Urothelium cell line (cell line): ENCODE measurements around the gene IL34.
A peak's percentile ranks its signal among the peaks of the same experiment; 100 is the strongest.
"Not testable (repeated sequence)": the region's sequence is repeated elsewhere in the genome, so short reads cannot be mapped to it uniquely, and the experiment has no call there.

Source experiments
- DNase-seq: peaks from one replicate; pipeline ENCODE4 v3.0.0; 2011; ENCODE audit warnings: low spot score, mixed read lengths
- FAIRE-seq: peaks from 2 replicates; lab custom pipeline; 2011; peaks lifted over from hg19 to GRCh38; lab: Jason Lieb, UNC

Gene IL34

DNA sequence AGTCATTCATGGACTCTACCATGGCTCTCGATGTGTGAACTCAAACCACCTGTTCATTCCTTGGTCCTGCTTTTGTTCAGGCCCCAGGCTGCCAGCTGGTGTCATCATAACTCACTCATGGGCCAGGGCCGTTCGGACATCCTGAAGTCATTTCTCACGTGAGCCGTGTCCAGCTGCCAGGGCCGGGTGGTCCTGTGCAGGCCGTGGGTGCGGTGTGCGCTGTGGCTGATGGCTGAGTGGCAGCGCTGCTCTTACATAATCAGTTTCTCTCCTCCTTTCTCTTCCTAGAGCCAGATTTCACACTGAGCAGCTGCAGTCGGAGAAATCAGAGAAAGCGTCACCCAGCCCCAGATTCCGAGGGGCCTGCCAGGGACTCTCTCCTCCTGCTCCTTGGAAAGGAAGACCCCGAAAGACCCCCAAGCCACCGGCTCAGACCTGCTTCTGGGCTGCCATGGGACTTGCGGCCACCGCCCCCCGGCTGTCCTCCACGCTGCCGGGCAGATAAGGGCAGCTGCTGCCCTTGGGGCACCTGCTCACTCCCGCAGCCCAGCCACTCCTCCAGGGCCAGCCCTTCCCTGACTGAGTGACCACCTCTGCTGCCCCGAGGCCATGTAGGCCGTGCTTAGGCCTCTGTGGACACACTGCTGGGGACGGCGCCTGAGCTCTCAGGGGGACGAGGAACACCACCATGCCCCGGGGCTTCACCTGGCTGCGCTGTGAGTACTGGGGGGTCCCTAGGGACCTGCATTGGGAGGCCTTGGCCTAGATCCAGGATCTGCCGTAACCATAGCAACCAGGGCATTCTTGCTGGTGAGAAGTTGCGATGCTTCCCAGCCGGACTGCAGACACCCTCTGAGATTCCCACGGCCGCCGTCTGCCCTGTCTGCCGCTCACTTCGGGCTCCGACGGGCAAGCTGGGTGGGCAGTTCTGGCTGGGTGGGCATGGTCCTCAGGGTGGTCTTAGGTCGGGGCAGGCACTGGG is at the start of gene IL34:
Gene IL34, plus strand, starts transcription at position 300 of the 982 bp plus-strand sequence. Its CDS starts 389 bp downstream, at position 689.
- no peak for FAIRE-seq
- no peak for DNase-seq

DNA sequence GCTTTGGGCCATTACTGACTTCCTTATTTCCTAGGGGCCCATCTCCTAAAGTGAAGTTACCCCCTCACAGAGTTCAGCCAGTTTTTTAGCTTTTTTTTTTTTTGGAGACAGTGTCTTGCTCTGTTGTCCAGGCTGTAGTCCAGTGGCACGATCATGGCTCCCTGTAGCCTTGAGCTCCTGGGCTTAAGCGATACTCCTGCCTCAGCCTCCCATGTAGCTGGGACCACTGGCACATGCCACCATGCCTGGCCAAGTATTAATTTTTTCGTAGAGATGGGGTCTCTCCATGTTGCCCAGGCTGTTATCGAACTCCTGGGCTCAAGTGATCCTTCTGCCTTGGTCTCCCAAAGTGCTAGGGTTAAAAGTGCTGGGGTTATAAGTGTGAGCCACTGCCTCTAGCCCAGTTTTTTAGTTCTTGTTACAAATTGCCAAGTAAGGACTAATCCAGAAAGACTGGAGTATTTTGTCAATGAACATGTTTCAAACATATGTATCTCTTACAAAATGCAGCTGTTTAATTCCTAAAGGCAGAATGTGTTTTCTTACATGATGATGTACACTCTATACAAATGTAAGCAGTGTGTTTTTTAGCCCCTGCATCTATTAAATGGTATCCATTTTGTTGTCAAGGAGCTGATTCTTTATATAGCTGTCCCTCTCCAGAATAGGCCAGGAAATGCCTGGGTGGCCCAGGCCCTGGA is 49.1 kb upstream of the IL34 start:
- DNase-seq, result no peak

DNA sequence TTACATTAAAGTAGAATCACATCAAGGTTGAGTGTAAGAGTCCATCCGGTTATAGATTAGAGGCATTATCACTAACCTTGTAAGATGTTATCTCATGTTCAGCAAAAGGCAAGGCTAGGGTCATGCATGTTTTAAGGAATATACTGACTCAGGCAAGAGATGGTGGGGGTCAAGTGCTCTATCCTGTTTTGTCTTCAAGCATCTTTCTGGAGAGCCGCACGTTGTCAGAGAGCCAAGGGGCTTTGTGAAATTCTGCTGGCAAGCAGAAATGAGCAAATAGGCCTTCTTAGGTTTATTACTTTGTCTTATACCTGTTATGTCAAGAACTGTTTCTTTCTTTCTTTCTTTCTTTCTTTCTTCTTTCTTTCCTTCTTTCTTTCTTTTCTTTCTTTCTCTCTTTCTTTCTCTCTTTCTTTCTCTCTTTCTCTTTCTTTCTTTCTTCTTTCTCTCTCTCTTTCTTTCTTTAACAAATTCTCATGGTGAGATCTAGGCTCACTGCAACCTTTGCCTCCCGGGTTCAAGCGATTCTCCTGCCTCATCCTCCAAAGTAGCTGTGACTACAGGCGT is 47.3 kb upstream of the IL34 start:
- FAIRE-seq (no peak), DNase-seq (no peak)

More for the DNA sequence above, 49.1 kb upstream of the IL34 start:
- FAIRE-seq, result peak; percentile 23

DNA sequence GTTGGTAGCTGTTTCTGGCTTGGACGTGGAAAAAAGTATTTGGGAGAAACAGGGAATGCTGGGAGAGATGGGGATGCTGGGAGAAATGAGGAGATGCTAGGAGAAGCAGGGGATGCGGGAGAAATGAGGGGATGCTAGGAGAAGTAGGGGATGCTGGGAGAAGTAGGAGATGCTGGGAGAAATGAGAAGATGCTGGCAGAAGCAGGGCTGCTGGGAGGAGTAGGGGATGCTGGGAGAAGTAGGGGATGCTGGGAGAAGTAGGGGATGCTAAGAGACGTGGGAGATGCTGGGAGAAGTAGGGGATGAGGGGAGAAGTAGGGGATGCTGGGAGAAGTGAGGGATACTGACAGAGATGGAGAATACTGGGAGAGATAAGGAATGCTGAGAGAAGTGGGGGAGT is 45.6 kb upstream of the IL34 start:
- no peak for FAIRE-seq
- no peak for DNase-seq

DNA sequence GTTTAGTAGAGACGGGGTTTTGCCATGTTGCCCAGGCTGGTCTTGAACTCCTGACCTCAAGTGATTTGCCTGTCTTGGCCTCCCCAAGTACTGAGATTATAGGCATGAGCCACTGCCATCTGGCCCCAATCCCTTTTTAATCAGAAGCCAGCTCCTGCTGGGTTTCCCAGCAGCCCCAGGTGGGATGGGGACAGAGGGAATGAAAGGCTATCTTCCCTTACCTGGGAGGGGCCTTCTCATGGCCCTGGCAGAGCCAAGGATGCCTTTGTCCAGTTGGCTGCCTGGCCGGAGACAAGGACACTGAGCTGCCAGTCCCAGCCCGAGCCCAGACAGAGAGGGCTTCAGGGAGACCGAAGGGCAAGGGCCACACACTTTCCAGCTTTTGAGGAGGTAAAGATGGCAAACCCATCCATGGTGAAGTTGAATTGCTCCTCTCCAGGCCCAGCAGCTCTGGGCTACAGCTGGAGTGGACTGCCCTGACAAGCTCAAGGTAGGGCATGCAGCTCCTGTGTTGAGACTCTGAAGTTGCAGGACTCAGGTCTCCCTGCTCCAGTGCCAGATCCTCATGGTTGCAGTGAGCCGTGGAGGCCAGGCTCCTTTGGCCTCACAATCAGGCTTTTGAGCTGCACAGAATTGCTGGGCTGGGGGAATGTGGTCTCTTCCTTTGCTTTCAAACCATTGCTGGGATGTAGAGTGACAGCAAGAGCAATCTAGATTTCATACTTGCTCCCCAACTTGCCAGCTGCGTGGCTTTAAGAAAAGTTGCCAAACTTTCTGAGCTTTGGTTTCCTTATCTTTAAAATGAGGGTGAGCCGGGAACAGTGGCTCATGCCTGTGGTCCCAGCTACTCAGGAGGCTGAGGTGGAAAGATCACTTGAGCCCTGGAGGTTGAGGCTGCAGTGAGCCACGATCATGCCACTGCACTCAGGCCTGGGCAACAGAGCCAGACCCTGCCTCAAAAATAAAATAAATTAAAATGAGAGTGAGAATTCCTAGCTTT is 44.5 kb upstream of the IL34 start:
- FAIRE-seq, result no peak
- no peak for DNase-seq

DNA sequence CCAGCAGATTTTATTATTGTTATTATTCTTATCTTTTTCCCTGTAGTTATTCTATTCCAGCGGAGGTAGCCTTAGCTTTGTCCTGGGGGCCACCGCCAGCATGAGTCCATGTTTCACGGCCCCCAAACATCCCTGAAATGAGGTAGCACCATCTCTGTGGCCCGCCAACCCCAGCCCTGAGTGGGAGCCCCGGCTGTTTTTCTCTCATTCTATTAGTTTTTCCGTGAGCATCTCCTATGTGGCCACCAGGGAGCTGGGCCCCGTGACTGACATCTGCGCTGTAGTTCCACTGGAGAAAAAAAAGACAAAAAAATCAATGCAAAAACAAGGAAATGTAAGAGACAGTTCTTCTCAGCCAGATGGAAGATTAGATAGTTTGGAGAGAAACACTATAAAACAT is 43.5 kb upstream of the IL34 start:
- FAIRE-seq (no peak), DNase-seq (no peak)

DNA sequence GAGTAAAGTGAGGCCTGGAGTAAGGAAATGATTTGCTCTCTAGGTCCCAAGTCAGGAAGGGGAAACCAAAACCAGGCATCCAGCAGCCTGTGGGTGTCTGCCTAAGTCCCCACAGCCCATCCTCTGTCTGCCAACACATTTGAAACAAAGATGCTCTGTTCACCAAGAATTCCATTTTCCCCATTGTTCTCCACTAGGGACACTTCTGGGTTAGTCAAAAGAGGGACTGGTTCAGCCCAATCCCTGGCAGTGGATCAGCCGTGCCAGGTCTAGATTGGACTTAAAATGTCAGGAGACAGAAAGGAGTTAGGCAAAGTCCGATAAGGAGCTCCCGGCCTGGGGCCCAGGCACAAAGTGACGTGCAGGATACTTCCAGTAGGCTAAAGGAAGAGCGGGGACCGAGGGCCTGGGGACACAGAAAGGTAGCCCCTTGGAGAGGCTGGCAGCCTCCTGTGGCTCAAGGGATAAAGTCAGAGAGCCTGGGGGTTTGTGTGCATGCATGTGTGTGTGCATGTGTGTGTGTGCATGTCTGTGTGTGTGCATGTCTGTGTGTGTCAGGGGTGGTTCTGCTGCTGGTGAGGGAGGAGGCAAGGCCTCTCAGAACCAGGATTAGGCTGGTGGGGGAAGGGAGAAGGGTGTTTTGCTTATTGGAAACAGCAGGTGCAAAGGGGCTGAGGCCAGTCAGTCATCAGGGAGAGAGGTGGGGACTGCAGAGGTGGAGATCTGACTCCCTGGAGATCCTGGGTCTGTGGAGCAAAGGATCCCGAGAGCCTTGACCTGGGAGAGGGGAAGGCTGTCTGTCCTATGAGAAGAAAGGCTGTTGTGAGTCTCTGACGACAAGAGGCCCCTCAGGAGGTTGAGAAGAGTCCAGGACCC is 41.7 kb upstream of the IL34 start:
- peak; percentile 39 for DNase-seq
- FAIRE-seq, result no peak

DNA sequence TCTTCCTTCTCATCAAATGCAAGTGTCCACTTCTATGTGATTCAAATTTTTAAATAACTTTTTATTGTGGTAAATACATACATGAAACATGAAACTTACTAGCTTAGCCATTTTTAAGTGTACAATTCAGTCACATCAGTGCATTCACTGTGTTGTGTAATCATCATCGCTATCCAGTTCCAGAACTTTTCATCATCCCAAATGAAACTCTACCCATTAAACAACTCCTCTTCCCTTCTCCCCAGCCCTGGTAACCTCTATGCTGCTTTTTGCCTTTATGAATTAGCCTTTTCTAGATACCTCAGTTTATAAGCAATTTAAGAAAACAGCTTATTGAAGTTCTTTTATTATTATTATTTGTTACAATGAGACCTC is 41.1 kb upstream of the IL34 start:
- FAIRE-seq (no peak), DNase-seq (no peak)

DNA sequence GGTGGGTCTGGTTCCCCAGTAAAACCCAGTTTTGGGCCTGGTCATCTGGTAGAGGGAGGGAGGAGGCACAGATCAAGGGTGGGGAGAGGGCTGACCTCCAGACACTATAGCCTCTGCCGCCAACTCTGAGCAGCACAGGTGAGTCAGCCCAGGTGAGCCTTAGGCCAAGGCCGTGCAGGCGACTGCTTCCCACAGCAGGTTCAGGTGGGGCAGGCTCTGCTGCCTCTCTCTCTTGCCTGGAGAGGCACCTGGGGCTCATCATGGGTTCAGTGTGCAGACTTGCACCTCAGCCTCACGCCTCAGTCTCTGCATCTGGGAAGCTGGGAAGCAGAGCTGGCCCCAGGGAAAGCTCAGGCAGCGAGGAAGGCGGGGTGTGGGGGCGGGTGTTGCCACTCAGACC is 37.8 kb upstream of the IL34 start:
- DNase-seq (no peak), FAIRE-seq (no peak)

DNA sequence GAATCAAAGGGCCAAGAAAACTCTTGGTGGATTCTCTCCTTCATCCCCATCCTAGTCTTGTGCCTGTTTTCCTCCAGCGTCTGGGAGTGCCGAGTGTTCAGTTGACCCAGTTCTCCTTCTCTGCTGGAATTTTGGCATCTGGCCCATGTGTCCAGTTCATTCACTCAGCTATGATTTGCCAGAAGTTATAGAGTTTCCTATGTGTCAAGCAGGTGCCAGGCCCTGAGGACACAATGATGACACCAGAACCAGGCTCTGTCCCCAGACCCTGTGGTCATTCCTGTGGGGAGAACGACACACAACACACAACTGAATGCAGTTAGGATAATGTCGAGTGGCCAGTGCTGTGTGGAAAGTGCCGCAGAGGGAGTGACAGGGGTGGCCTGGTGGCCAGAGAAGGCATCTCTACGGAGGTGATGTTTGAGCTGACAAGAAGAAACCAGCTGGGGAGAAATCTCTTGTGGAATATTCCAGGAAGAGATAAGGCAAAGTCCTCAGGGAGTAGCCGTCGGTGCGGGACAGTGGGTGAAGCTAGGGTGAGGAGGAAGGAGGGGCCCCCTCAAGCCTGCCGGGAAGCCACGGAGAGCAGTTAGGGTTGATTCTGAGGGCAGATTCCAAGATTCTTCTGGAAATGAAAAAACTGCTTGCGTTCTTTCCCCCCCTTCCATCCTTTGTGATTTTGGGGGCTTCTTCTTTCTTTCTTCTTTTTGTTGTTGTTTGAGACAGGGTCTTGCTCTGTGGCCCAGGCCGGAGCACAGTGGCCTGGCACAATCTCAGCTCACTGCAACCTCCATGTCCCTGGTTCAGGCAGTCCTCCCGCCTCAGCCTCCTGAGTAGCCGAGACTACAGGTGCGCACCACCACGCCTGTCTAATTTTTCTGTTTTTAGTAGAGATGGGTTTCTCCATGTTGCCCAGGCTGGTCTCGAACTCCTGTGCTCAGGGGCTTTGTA is 35.8 kb upstream of the IL34 start:
- DNase-seq (no peak), FAIRE-seq (no peak)

DNA sequence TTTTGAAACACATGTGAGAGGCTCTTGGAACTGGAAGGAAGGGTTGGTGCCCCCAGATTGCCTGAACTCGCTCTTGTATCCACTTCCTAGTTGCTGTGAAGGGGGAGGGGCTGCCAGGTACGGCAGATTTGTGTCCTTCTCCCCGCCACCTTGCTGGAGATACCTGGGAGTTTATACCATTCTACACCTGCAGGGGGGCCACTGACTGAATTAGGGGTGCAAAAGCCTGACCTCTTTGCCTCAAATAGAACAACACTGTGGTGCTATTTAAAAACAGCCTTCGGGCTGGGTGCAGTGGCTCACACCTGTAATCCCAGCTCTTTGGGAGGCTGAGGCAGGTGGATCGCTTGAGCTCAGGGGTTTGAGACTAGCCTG is 35.1 kb upstream of the IL34 start:
- DNase-seq, result no peak
- FAIRE-seq, result no peak

DNA sequence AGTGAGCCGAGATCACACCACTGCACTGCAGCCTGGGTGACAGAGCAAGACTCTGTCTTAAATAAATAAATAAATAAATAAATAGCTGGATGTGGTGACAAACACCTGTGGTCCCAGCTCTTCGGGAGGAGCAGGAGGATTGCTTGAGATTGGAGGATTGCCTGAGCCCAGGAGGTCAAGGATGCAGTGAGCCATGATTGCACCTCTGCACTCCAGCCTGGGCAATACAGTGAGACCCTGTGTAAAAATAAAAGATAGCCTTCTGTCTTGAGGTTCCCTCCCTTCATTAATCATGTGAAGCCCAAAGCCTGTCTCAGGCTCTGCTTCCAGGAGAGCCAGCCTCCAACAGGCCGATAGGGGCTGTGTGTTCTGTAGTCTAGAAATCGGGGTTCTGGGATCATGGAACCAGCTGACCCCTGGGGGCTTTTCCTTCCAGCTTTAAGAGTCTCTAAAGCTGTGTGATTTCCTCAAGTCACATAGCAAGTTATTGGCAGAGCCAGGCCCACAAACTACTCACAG is 34.5 kb upstream of the IL34 start:
- DNase-seq (no peak), FAIRE-seq (no peak)

DNA sequence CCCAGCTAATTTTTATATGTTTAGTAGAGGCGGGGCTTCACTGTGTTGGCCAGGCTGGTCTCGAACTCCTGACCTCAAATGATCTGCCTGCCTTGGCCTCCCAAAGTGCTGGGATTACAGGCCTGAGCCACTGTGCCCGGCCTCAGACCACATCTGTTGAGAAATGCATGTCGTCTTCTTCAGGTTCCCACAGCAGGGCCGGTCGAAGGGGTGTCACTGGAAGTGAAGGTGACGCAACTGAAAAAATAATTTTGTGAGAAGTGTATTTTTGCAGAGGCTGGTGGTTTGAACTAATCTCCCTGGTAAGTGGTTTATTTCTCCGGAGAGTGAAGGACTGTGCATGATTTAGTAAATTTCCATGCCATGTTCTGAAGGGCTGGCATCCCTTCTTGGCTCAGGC is 33.4 kb upstream of the IL34 start:
- no peak for DNase-seq
- FAIRE-seq, result no peak

DNA sequence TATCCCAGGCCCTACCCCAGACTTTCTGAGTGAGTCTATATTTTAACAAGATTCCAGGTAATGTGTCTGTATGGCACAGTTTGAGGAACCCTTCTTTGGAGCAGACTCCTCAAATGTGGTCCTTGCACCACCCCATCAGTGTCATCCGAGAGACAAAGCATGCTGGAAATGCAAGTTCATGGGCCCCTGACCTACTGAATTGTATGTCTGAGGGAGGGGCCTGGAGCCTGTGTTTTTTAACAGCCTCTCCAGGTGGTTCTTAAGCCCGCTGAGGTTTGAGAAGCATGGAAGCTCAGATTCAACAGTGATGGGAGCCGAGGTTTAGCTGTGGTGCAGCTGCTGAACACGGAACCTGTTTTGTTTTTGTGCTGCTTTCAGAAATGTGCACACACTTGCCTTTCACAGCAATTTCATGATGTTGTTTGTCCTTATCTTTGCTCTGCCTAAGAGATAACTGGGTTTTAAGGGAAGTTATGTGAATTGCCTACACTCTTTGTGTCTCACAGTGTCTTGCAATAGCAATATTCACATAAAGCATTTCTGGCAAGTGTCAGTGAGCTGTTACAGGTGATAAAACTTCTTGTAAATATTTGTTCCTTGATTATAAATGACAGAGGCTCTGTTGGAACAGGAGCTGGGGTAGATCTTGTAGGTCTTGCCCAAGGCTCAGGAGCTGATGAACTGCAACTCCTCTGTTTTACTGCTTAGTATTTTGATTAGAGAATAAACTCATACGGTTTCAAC is 32.0 kb upstream of the IL34 start:
- FAIRE-seq, result no peak
- DNase-seq, result no peak

DNA sequence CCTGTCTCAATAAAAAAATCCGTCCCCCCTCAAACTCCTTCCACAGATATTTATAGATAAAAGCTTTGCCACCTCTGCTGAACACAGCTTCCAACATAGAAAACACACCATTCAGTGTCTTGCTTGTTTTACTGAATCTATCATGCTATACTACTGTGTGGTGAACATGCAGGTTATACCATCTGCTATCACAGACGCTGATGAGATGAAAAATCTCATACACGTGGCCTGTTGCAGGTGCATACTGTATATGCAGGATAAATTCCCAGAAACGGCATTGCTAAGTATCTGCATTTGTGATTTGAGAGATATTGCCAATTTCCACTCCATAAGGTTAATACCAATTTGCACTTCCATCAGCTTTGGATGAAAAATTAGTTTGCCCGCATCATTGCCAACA is 30.4 kb upstream of the IL34 start:
- FAIRE-seq (no peak), DNase-seq (no peak)

DNA sequence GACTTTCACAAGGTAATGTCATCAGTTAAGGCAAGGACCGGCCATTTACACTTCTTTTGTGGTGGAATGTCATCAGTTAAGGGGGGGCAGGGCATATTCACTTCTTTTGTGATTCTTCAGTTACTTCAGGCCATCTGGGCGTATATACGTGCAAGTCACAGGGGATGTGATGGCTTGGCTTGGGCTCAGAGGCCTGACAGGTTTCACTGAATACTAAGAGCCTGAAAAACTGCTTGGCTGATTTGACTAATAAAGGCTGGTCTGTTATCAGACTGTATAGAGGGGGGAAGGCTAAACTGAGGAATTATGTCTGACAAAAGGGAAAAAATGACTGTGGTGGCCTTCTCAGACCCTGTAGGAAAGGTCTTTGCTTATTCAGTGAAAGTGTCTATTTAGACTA is 24.5 kb upstream of the IL34 start:
- FAIRE-seq, DNase-seq: not testable (repeated sequence)

DNA sequence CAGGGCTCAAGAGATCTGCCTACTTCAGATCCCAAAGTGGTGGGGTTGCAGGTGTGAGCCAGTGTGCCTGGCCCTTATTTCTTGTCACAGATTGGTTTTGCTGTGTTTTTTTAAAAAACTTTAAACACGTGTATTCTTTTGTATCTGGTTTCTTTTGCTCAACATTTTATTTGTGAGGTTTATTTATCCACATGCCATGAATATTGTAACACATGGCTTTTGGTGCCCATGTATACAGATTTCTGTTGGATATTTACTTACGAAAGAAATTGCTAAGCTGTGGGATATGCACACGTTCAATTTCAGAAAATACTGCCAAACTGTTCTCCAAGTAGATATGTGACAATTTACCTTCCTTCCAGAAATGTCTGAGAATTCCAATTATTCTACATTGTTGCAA is 18.7 kb upstream of the IL34 start:
- DNase-seq, result no peak
- FAIRE-seq, result no peak
